ENCODE measurements around the gene TNKS1BP1.
"Not testable (repeated sequence)": the region's sequence is repeated elsewhere in the genome, so short reads cannot be mapped to it uniquely, and the experiment has no call there.

Gene TNKS1BP1

DNA sequence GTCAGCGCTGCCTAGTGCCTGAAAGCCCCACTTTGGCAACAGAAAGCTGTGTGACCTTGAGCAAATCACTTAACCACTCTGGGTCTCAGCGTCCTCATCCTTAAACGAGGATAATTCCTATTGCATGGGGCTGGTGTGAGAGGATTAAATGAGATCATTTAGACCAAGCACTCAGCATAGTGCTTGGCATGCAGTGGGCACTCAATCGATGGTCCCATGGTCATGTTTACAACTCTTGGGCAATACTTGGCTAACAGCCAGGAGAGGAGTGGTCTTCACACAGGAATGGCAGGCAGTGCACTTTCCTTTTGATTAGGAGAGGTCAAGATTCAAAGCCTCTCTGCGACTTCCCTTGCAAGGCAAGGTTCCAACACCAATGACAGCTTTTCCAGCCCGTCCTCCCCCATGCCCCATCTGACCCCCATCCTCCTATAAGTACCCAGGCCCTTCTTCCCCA, 14.1 kb downstream of the TNKS1BP1 start:
- no peak for DNase-seq

DNA sequence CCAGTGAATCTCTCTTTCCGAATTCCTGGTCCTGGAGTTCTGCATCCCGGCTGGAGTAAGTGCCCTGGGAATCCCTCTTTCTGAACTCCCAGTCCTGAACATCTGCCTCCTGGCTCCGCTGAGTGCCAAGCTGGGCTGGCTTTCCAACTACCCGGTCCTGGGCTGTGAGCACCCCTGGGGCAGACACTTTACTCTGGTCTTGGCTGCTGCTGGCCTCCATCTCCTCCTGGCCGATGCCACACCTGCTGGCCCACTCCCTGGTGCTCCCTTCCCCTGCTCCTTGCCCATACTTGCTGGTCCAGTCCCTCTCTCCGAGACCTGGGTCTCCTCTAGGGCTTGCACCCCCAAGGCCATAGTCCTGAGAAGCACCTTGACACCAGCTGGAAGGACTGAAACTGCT, 14.7 kb downstream of the TNKS1BP1 start:
- DNase-seq, result no peak

DNA sequence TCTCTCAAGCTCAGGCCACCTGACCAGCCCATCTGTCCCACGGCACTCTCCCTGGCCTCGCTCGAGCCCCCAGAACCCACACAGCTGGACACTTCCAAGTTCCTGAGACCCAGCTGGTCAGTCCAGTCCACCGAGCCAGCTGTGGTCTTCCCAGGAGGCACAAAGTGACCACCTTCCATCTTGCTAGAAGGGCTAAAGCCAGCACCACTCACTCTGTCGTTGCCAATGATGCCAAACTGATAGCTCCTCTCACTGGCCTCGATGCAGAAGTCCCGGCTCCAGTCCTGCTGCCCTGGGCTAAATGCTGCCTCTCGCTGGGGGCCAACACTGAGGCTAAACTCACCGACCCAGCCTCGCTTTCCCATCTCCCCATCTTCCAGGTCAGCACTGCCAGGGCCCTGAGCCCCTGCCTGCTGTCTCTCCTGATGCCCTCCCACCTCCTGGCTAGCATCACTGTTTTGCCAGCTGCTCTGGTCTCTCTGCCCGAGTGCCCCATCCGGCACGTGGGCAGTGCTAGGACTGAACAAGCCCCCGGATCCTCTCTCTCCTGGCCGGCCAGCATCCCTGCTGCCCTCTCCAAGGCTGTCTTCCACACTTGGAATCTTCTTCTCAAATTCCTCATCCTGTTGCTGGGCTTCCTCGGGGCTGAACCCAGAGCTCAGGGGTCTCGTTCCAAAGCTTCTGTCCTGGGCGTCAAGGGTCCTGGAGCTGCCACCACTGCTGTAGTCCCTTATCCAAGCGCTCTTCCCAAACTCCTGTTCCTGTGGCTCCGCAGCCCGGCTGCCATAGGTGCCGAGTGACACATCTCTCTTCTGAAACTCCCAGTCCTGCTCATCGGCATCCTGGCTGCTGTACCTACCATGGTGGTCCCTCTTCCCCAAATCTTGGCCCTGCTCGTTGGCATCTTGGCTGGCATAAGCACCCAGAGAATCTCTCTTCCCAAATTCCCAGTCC, 15.4 kb downstream of the TNKS1BP1 start:
- no peak for DNase-seq

DNA sequence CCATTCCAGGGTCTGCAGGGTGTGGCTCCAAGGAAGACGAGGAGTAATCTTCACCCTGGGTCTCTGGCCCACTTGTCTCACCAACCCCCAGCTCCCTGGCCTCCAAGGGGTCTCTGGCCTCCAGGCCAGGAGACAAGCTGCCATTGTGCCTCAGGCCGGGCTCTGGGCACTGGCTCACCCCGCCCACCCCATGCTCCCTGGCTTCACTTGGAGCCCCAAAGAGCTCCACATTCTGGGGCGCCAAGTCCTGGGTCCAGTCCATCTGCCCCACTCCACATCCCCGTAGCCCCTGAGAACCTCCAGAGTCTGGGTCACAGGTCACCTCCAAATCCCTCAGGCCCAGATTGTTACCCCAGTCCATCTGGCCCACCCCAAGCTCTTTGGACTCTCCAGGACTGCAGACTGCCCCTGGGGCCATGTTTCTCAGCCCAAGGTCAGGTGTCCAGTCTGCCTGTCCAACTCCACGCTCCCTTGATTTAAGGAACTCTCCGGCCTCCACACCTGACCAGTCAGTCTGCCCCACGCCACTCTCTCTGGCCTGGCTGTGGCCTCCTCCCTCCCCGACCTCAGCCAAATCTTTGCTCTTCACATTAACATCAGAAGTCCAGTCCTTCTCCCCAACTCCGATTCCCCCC, 16.2 kb downstream of the TNKS1BP1 start:
- no peak for DNase-seq

DNA sequence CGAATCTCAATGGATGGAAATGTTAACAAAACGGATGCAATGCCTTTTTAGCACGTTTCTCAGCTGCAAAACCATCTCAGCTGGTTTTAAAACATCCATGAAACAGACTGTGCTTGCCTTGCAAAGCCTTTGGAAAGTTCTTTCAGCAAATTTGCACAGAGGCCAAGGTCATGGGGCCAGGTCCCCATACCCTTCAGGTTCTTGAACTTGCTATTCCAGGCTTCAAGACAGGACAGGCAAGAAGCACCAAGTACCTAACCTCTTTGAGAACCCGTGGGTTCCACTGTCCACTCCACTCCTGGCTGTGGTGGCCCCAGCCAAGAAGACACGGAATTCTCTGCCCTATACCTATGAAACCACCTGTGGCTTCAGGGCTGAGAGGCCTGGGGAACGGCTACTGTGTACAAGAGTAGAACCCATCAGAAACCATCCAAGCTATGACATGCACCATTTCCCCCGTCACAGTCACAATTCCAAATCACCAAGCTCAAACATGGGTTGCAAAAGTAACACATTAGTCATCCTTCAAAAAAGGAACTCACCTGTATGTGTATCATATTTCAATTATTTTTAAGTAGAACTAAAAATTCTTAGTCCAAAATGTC, 17.0 kb downstream of the TNKS1BP1 start:
- DNase-seq, result no peak

DNA sequence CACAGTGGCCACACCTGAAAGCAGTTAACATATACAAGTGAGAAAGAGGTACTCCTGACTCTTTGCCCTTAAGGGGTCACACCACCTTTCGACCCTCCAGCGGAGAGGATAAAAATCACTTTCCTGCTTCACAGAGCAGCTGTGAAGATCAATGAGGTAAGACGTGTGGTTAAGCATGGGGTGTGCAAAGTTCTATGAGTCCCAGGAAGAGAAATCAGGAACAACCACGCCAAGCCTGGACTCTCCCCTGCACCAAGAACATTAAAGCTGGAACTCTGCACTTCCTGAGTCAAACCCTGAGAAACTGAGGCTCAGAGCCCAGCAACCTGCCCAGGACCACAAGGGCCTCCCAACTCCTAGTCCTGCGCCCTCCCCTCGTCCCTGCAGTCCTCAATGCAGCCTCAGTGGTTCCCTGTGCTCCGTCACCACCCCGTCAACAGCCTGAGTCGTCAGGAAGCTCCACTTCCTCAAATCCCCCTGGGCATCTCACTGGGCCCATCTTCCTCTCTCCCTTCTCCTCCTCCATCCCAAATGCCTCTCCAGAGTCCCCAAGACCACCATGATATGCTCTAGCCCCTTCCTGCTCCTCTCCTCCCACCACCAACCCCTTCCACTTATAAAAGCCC, 17.7 kb downstream of the TNKS1BP1 start:
- no peak for DNase-seq

DNA sequence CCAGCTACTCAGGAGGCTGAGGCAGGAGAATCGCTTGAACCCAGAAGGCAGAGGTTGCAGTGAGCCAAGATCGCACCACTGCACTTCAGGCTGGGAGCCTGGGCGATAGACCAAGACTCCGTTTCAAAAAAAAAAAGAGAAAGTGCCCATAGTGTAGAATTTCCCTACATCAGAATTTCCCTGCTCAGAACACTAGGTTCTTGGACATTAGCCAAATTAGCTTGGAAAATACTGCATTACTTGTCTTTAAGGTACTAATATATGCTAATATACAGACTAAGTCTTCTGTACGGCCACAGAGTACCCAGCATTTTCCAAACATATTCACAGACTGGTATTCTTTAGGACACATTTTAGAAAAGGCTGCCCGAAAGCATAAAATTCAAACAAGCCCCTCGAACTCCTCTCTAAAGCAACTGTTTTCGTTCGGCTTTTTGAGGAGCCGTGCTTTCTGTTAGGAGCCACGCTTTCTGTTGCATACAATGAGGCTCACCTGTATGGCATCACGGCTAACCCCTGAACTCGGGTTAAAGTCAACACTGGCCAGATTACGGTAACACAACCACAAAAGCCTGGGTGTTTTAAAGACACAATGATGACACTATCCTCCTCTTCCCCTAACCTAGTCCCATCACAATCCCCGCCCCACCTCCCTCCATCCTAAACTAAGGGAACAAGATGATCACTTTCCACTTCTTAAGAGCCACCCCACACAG, 18.4 kb downstream of the TNKS1BP1 start:
- no peak for DNase-seq

DNA sequence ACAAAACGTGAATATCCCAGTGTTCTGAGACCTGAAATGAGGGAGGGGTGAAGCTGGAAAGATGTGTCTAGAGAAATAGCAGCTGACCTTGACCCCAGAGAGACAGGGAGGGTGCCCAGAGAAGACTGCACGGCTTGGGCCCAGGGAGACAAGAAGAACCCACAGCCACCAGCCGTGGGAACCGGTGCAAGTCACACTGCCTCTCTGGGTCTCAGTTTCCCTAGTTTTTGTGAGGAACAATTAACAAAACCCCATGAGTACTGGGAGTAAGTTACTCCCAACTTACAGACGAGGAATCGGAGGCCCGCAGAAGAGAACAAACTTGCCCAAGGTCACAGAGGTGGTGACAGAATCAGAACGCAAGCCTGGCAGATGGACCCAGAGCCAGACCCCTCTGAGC, 19.2 kb downstream of the TNKS1BP1 start:
- DNase-seq, result no peak

DNA sequence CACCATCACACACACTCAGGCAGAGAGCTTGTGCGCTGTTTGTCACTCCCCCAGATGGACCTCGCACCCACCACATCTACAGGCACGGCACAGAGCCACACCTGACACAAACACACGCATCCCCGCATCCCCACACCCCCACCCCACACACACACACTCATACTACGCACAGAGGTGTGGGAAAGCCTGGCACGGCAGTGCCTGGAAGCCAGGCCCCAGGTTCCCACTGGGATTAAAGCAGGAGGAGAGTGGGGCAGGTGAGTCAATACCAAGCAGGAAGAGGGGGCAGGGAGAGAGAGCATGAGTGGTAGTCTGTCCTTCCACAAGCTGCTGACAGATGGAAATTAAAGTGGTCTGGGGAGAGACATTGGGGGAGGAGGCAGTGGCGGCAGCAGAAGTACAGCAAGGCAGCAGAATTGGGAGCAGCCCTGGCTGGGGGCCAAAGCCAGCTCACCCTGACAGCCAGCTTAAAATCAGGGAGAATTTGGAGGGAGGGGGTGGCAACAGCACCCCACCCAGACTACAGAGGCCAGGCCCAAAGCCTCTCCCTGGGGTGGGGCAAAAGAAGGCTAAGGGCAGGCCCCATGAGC, 20.7 kb downstream of the TNKS1BP1 start:
- no peak for DNase-seq

DNA sequence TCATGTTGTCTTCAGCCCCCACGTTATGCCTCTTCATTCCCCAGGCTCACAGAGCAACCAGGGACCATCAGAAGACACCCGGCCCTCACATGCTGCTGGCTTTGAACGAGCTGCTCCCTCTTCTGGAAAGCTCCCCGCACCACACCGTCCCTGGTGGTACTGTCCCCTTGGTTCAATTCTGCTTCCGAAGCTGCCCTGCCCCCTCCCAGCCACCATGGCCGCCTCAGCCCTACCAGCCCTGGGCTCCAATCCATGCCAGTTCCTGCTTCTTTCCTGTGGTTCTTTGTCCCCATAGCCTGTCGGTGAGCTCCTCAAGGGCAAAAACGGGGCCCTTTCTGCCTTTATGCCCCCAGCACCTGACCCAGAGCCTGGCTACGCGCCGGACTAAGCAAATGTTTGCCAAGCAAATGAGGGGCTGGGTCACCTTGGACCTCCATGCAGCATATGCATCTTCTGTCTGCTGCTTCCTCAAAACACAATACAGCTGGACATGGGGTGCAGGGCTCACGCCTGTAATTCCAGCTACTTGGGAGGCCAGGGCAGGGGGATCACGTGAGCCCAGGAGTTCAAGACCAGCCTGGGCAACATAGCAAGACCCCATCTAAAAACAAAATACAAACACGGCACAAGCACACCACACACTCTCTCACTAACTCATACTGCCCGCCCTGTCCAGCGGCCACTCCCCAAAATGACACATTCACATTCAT, 21.3 kb downstream of the TNKS1BP1 start:
- DNase-seq, result no peak

DNA sequence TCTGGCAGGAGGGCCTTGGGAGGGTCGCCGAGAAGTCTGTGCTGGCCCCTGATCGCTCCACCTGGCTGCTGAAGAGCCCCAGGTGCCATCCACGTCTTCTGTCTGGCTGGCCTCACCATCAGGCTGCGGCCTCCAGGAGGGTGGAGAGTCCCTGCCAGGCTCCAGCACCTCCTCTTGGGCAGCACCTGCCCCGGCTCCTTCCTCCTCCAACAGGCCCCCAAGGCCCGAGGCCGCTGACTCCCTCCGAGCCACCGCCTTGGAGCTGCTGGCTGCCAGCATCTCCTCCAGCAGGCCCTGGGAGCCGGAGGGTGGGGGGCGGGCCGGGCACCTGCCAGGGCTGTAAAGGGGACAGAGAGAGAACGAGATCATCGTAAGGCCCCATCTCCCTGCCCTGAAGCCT, 22.3 kb downstream of the TNKS1BP1 start:
- no peak for DNase-seq

DNA sequence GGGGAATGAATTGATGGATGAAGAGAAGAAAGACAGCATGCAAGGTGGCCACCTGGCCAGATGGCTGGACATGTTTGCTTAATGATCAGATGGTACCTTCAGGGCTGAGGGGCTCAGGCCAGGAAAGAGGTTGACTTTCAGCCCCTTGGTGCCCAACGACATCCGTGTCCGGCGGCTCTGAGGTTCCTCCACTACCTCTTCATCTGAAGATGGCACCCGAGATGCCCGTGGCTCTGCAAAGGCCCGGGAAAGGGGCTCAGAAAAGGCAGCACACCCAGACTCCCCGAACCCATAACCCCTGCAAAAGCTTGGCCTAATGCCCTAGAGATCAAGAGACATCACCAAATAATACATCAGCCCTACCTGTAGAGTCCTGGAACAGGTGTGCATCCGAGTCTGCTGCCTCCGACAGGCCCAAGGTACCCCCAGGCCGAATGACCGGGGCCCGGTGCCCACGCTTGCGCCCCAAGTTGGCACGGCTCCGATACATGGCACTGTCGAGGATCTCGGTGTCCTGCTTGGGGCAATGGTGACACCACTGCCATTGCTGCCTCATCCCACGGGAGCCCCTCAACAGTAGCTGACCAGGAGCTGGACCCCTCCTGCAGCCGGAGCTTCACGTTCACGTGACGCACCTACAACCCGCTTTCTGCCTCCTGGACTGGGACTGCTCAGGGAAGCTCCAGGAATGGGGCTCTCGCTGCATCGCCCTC, 22.9 kb downstream of the TNKS1BP1 start:
- DNase-seq, result no peak

DNA sequence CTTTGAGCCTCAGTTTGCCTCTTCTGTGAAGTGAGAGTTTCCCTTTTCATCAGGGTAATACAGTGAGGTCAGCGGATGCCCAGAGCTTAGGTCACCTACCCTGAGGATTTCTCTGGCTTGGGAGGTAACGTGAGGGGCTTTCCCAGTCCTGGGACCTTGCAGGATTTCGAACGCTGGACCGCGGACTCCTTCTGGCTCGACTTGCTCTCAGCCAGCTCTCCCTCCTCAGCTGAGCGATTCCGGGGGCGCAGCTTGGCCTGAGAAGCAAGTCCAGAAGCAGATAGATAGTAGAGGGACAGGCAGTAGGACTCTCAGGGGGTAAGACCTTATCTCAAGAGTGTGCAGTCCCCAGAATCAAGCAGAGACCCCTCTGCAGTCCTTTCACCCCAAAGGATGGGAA, 24.0 kb downstream of the TNKS1BP1 start:
- DNase-seq, result no peak

DNA sequence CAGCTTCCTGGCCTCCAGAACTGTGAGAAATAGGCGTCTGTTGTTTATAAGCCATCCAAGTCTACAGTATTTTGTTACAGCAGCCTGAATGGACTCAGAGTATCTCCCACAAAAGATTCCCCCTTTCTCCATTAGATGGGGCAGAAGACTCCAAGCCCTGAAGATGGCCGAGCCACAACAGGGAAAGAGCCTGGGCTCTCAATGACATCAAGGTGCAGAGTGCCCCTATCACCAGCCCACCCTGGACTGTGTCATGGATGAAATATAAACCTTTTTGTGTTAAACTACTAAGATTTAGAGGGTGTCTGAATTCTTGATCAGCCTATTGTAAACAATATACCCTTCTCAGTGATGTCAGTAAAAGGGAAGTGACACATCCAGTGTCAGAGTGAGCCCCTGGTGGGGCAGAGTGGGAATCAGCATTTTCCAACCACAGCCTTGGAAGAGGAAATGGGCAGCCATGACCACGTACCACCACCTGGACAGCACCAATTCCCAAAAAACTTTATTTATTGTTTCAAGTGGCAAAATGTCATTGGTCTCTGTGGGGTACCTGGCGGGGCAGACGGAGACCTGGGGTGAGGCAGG, 25.5 kb downstream of the TNKS1BP1 start:
- no peak for DNase-seq

DNA sequence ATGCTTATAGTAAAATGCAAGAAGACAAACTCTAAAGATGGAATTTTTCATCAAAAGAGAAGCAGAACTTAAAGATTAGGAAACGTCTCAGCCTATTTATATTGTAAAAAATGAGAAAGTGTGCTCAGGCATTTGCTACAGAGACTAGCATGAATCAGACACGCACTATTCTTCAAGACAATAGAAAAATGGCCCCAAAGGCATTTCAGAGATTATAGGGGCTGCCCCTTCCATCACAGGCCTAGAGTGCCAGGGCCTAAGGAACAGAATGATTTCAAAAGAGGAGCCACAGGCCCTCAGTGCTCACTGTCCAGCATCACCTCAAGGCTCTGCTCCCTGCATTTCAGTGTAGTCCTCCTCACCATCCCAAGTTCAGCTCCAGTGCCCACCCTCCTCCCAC, 27.5 kb downstream of the TNKS1BP1 start:
- DNase-seq, result no peak

DNA sequence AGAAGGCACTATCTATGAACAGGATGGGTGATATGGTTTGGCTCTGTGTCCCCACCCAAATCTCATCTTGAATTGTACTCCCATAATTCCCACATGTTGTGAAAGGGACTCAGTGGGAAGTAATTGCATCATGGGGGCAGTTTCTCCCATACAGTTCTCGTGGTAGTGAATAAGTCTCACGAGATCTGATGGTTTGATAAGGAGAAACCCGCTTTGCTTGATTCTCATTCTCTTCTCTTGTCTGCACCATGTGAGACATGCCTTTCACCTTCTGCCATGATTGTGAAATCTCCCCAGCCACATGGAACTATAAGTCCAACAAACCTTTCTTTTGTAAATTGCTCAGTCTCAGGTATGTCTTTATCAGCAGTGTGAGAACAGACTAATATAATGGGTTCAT, 28.5 kb downstream of the TNKS1BP1 start:
- DNase-seq, result not testable (repeated sequence)

DNA sequence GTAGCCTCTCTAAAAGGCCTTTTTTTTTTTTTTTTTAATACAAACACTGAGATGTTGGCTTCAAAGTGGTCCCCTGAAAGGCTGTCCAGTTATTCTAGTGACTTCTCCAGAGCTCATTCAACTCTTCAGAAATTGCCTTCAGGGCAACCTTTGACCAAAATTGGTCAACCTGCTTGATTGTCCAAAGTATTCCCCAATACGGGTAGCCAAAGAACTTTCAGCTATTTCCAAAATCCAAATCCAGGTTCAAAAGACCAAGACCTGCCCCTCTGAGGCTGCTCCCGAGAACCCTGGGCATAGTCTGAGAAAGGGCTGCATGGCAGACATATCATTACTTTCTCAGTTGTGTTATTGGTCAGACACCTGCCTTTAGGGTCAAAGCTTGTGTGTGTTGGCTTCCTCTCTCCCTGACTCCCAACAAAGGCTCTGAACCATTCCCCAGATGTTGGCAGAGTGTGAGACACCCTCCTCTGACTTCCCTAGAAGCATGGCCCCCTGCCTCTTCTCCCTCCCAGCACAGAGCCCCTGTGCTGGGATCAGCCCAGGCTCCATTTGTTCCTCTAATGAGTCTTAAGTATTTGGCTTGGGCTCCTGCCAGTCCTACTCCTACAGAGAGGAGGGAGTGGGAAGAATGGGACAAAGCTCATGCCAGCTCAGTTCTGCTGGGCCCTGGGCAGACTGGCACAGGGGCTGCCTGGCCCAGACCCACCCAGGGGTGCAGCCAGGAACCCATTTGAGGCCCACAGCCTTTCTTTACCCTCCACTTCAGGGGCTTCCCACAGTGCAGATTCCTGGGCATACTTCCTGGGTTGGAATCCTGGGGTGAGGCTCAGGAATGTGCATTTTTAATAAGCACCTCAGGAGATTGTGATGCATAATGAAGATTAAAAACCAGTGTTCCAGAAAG, 30.3 kb downstream of the TNKS1BP1 start:
- DNase-seq, result no peak

DNA sequence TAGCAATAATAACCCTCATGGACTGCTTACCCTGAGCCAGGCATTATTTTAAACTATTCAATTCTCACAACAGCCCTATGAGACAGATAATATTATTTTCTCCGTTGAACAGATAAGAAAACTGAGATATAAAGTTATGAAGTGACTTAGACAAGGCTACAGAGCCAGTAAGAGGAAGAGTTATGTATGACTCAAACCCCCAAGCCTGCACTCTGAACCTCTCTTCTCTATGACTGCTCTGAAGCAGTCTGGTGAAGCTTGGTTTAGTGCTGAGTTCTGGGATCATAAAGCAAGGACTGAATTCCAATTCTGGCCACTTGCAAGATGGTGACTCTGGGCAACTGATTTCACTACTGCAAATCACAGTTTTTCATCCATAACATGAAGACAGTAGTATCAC, 34.5 kb downstream of the TNKS1BP1 start:
- no peak for DNase-seq
